ENCODE data around the gene UNC50. TPM values are rescaled to one million over a fixed set of nuclear protein-coding genes. Genes with fewer than 3 reads are reported as not detected.
A peak's percentile ranks its signal among the peaks of the same experiment; 100 is the strongest.

Gene UNC50
- 54.6 TPM for polyA plus RNA-seq (2013, experiment 1 of 4)
- 56.8 TPM for polyA plus RNA-seq (2013, experiment 2 of 4)
- 49.8 TPM for polyA plus RNA-seq (2013, experiment 3 of 4)
- 64.2 TPM for polyA plus RNA-seq (2013, experiment 4 of 4)

- H3K27me3 ChIP-seq (ENCODE audit: control insufficient read depth, insufficient read depth, low read length, poor library complexity, severe bottlenecking), result no peaks in the 10 kb centered on the region
- 0% methylated on average over 93 of the region's 93 CpGs for WGBS, 2 experiments
- no peaks in the 10 kb centered on the region for H3K9me3 ChIP-seq (ENCODE audit: control insufficient read depth, low read length)
- H3K4me1 ChIP-seq (ENCODE audit: control insufficient read depth, insufficient read depth, low read length), result peaks cover 10% of the 10 kb centered on the region
- H3K27ac ChIP-seq (ENCODE audit: insufficient read depth, low read depth, low read length, poor library complexity, severe bottlenecking), result peak within 1 kb of the TSS; percentile 64
- peak within 1 kb of the TSS; percentile 87 for H3K4me3 ChIP-seq (ENCODE audit: insufficient read depth, low read depth, low read length)
- peaks cover 6% of the 10 kb centered on the region for H3K36me3 ChIP-seq (ENCODE audit: control insufficient read depth, insufficient read depth, low read length)
Observed at GRCh38 chr2:98608116-98608961, at the start of gene UNC50, which contains the start of gene COA5. TSS of gene UNC50 (plus strand) at chr2:98608589. CDS start at chr2:98609760, 1,171 bp downstream. TSS of gene COA5 (minus strand) at chr2:98608512. CDS start at chr2:98608405, 107 bp downstream.

GRCh38 chr2:98558852-98559530 lies 49.4 kb upstream of the UNC50 start:
- Histone ChIP-seq H3K27me3 (ENCODE audit: control insufficient read depth, insufficient read depth, low read length, poor library complexity, severe bottlenecking) (no peaks in the 10 kb centered on the region), H3K9me3 (ENCODE audit: control insufficient read depth, low read length) (no peaks in the 10 kb centered on the region), H3K36me3 (ENCODE audit: control insufficient read depth, insufficient read depth, low read length) (peaks cover 5% of the 10 kb centered on the region), H3K4me1 (ENCODE audit: control insufficient read depth, insufficient read depth, low read length) (no peaks in the 10 kb centered on the region), H3K4me3 (ENCODE audit: insufficient read depth, low read depth, low read length) (no peak overlapping the region), H3K27ac (ENCODE audit: insufficient read depth, low read depth, low read length, poor library complexity, severe bottlenecking) (no peak overlapping the region)
- 96 to 97% methylated on average over 16 of the region's 16 CpGs for WGBS, 2 experiments

GRCh38 chr2:98559581-98559980 lies 48.8 kb upstream of the UNC50 start:
- WGBS, 2 experiments, result 89 to 100% methylated on average over 3 of the region's 3 CpGs
- H3K27ac ChIP-seq (ENCODE audit: insufficient read depth, low read depth, low read length, poor library complexity, severe bottlenecking), result no peak overlapping the region

GRCh38 chr2:98560256-98560771 lies 48.1 kb upstream of the UNC50 start:
- no peaks in the 10 kb centered on the region for H3K9me3 ChIP-seq (ENCODE audit: control insufficient read depth, low read length)
- 94 to 97% methylated on average over 9 of the region's 9 CpGs for WGBS, 2 experiments
- no peak overlapping the region for H3K27ac ChIP-seq (ENCODE audit: insufficient read depth, low read depth, low read length, poor library complexity, severe bottlenecking)

More at GRCh38 chr2:98559581-98559980, 48.8 kb upstream of the UNC50 start:
- Histone ChIP-seq H3K9me3 (ENCODE audit: control insufficient read depth, low read length) (no peaks in the 10 kb centered on the region), H3K4me1 (ENCODE audit: control insufficient read depth, insufficient read depth, low read length) (no peaks in the 10 kb centered on the region), H3K4me3 (ENCODE audit: insufficient read depth, low read depth, low read length) (no peak overlapping the region), H3K27me3 (ENCODE audit: control insufficient read depth, insufficient read depth, low read length, poor library complexity, severe bottlenecking) (no peaks in the 10 kb centered on the region), H3K36me3 (ENCODE audit: control insufficient read depth, insufficient read depth, low read length) (no peaks in the 10 kb centered on the region)

GRCh38 chr2:98561018-98561417 lies 47.4 kb upstream of the UNC50 start:
- H3K9me3 ChIP-seq (ENCODE audit: control insufficient read depth, low read length), result no peaks in the 10 kb centered on the region
- no peaks in the 10 kb centered on the region for H3K36me3 ChIP-seq (ENCODE audit: control insufficient read depth, insufficient read depth, low read length)
- H3K27ac ChIP-seq (ENCODE audit: insufficient read depth, low read depth, low read length, poor library complexity, severe bottlenecking), result no peak overlapping the region
- H3K4me1 ChIP-seq (ENCODE audit: control insufficient read depth, insufficient read depth, low read length), result no peaks in the 10 kb centered on the region
- WGBS, 2 experiments, result 95 to 97% methylated on average over 9 of the region's 9 CpGs
- H3K4me3 ChIP-seq (ENCODE audit: insufficient read depth, low read depth, low read length), result no peak overlapping the region
- no peaks in the 10 kb centered on the region for H3K27me3 ChIP-seq (ENCODE audit: control insufficient read depth, insufficient read depth, low read length, poor library complexity, severe bottlenecking)

More at GRCh38 chr2:98560256-98560771, 48.1 kb upstream of the UNC50 start:
- no peaks in the 10 kb centered on the region for H3K27me3 ChIP-seq (ENCODE audit: control insufficient read depth, insufficient read depth, low read length, poor library complexity, severe bottlenecking)
- H3K4me1 ChIP-seq (ENCODE audit: control insufficient read depth, insufficient read depth, low read length), result no peaks in the 10 kb centered on the region
- H3K4me3 ChIP-seq (ENCODE audit: insufficient read depth, low read depth, low read length), result no peak overlapping the region
- no peaks in the 10 kb centered on the region for H3K36me3 ChIP-seq (ENCODE audit: control insufficient read depth, insufficient read depth, low read length)

- Histone ChIP-seq H3K9me3 (ENCODE audit: control insufficient read depth, low read length) (no peaks in the 10 kb centered on the region), H3K4me1 (ENCODE audit: control insufficient read depth, insufficient read depth, low read length) (no peaks in the 10 kb centered on the region), H3K36me3 (ENCODE audit: control insufficient read depth, insufficient read depth, low read length) (no peaks in the 10 kb centered on the region), H3K27me3 (ENCODE audit: control insufficient read depth, insufficient read depth, low read length, poor library complexity, severe bottlenecking) (no peaks in the 10 kb centered on the region), H3K27ac (ENCODE audit: insufficient read depth, low read depth, low read length, poor library complexity, severe bottlenecking) (no peak overlapping the region), H3K4me3 (ENCODE audit: insufficient read depth, low read depth, low read length) (no peak overlapping the region)
- WGBS, 2 experiments, result 93 to 94% methylated on average over 13 of the region's 13 CpGs
Observed at GRCh38 chr2:98561902-98562695, 46.3 kb upstream of the UNC50 start.

GRCh38 chr2:98563394-98563793 lies 45.0 kb upstream of the UNC50 start:
- no peak overlapping the region for H3K4me3 ChIP-seq (ENCODE audit: insufficient read depth, low read depth, low read length)
- no peak overlapping the region for H3K27ac ChIP-seq (ENCODE audit: insufficient read depth, low read depth, low read length, poor library complexity, severe bottlenecking)
- WGBS, 2 experiments, result 95 to 97% methylated on average over 13 of the region's 13 CpGs
- H3K27me3 ChIP-seq (ENCODE audit: control insufficient read depth, insufficient read depth, low read length, poor library complexity, severe bottlenecking), result no peaks in the 10 kb centered on the region
- H3K36me3 ChIP-seq (ENCODE audit: control insufficient read depth, insufficient read depth, low read length), result no peaks in the 10 kb centered on the region
- H3K4me1 ChIP-seq (ENCODE audit: control insufficient read depth, insufficient read depth, low read length), result no peaks in the 10 kb centered on the region
- H3K9me3 ChIP-seq (ENCODE audit: control insufficient read depth, low read length), result no peaks in the 10 kb centered on the region

- 95% methylated on average over 17 of the region's 17 CpGs for WGBS, 2 experiments
- H3K27me3 ChIP-seq (ENCODE audit: control insufficient read depth, insufficient read depth, low read length, poor library complexity, severe bottlenecking), result no peaks in the 10 kb centered on the region
- H3K36me3 ChIP-seq (ENCODE audit: control insufficient read depth, insufficient read depth, low read length), result no peaks in the 10 kb centered on the region
- H3K27ac ChIP-seq (ENCODE audit: insufficient read depth, low read depth, low read length, poor library complexity, severe bottlenecking), result no peak overlapping the region
- H3K4me1 ChIP-seq (ENCODE audit: control insufficient read depth, insufficient read depth, low read length), result no peaks in the 10 kb centered on the region
- no peaks in the 10 kb centered on the region for H3K9me3 ChIP-seq (ENCODE audit: control insufficient read depth, low read length)
- H3K4me3 ChIP-seq (ENCODE audit: insufficient read depth, low read depth, low read length), result no peak overlapping the region
Observed at GRCh38 chr2:98564541-98565132, 43.8 kb upstream of the UNC50 start.

GRCh38 chr2:98565286-98565860 lies 43.0 kb upstream of the UNC50 start:
- no peaks in the 10 kb centered on the region for H3K27me3 ChIP-seq (ENCODE audit: control insufficient read depth, insufficient read depth, low read length, poor library complexity, severe bottlenecking)
- no peaks in the 10 kb centered on the region for H3K36me3 ChIP-seq (ENCODE audit: control insufficient read depth, insufficient read depth, low read length)
- no peaks in the 10 kb centered on the region for H3K9me3 ChIP-seq (ENCODE audit: control insufficient read depth, low read length)
- 94 to 97% methylated on average over 9 of the region's 9 CpGs for WGBS, 2 experiments
- H3K4me3 ChIP-seq (ENCODE audit: insufficient read depth, low read depth, low read length), result no peak overlapping the region
- H3K4me1 ChIP-seq (ENCODE audit: control insufficient read depth, insufficient read depth, low read length), result no peaks in the 10 kb centered on the region
- no peak overlapping the region for H3K27ac ChIP-seq (ENCODE audit: insufficient read depth, low read depth, low read length, poor library complexity, severe bottlenecking)
